ENCODE measurements around the gene C22orf39. TPM values are rescaled to one million over a fixed set of nuclear protein-coding genes. Genes with fewer than 3 reads are reported as not detected.

Gene C22orf39
- total RNA-seq, 4 donors from 2014 or later = 92.1 to 136 (median 111) TPM

DNA sequence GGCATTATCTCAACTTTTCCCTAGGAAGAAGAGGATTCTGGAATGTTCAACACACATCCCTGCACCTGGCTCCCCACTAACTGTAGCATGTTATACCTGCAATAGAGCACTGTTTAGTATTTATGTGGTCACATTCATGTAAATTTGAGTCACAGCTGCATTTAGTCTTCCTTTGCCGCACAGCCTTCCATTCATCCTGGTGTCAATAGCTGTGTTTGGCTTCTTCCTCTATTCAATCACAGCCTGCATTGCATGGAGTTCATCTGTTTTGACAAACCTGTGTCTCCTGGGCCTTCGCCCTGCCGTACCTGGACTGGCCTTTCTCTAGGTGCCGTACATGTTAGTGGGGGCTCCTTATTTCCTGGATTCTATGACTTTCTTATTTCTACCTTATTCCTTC, 4.1 kb upstream of the C22orf39 start:
- Histone ChIP-seq H3K4me1 (peaks cover 2 to 21% (median 14%) of the 10 kb centered on the region in 4 donors), H3K27ac (replicated peaks in 1 of 4) (no peak overlapping the region), H3K4me3 (no peak overlapping the region), H3K9me3 (no peaks in the 10 kb centered on the region), H3K36me3 (peaks cover 40 to 68% (median 66%) of the 10 kb centered on the region in 4 donors), H3K27me3 (no peaks in the 10 kb centered on the region)
- no peak for DNase-seq (ENCODE audit: extremely low spot score)
- WGBS = 89% methylated on average over 4 of the region's 4 CpGs
- intact Hi-C loops (cut with DNase I) = no loop called here
- TF ChIP-seq POLR2AphosphoS5 (IDR thresholded peaks at IDR 0.05) = no peak
- TF ChIP-seq, protein P1, sequence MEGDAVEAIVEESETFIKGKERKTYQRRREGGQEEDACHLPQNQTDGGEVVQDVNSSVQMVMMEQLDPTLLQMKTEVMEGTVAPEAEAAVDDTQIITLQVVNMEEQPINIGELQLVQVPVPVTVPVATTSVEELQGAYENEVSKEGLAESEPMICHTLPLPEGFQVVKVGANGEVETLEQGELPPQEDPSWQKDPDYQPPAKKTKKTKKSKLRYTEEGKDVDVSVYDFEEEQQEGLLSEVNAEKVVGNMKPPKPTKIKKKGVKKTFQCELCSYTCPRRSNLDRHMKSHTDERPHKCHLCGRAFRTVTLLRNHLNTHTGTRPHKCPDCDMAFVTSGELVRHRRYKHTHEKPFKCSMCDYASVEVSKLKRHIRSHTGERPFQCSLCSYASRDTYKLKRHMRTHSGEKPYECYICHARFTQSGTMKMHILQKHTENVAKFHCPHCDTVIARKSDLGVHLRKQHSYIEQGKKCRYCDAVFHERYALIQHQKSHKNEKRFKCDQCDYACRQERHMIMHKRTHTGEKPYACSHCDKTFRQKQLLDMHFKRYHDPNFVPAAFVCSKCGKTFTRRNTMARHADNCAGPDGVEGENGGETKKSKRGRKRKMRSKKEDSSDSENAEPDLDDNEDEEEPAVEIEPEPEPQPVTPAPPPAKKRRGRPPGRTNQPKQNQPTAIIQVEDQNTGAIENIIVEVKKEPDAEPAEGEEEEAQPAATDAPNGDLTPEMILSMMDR (IDR thresholded peaks at IDR 0.05) = no peak
- no peak for TF ChIP-seq POLR2A (IDR thresholded peaks at IDR 0.05; ENCODE audit: low read depth)
- no peak for TF ChIP-seq EP300 (IDR thresholded peaks at IDR 0.05)

DNA sequence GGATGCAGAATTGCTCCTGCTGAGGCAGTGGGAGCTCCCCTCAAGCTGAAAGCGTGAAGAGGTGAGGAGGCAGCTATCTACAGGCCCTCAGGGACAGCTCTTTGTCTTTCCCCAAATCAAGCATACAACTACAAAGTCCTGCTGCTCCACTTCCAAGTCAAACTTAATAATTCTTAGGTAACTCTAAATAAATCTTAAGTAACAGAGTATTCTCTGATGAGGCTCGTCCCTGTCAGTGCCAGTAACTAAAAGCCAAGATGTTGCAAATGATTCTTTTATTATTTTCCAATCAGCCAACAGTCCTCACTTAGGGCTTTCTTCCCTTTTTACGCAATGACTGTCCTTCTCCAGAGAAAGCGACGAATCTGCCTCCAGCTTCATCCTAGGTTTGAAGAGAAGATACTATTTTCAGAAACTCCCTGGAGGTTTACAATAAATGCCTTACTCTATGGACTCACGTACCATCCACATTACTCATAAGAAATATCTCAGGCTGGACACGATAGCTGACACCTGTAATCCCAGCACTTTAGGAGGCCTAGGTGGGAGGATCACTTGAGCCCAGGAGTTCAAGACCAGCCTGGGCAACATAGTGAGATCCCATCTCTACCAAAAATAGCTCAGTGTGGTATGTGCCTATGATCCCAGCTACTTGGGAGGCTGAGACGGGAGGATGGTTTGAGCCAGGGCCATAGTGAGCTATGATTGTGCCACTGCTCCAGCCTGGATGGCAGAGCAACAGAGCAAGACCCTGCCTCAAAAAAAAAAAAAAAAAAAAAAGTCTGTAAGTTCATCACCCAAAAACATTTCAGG, 3.1 kb upstream of the C22orf39 start:
- TF ChIP-seq POLR2AphosphoS5 (IDR thresholded peaks at IDR 0.05) = no peak
- no peak for TF ChIP-seq POLR2A (IDR thresholded peaks at IDR 0.05; ENCODE audit: low read depth)
- no peak for TF ChIP-seq EP300 (IDR thresholded peaks at IDR 0.05)
- TF ChIP-seq, protein P1 (IDR thresholded peaks at IDR 0.05) = no peak
- Histone ChIP-seq H3K4me3 (no peak overlapping the region), H3K9me3 (no peaks in the 10 kb centered on the region), H3K36me3 (peaks cover 30 to 58% (median 56%) of the 10 kb centered on the region in 4 donors), H3K27me3 (no peaks in the 10 kb centered on the region), H3K27ac (replicated peaks in 1 of 4) (no peak overlapping the region), H3K4me1 (peaks cover 11 to 31% (median 24%) of the 10 kb centered on the region in 4 donors)
- DNase-seq (ENCODE audit: extremely low spot score) = no peak
- 84% methylated on average over 8 of the region's 8 CpGs for WGBS
- intact Hi-C loops (cut with DNase I) = no loop called here

DNA sequence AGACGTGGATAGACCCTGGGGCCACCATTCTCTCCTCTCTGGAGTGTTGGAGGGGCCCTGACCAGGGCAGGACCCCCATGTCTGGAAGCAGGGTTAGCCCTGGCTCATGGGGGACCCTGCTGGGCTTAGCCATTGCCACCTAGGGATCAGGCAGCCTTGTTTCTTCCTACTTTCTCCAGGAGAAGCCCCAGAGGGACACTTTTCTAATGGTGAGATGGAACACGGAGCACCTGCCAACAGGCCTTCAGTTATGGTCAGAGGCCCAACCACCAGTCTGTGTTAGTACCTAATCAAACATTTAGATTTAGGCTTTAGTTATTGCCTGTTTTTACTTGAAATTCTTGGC, 1.9 kb upstream of the C22orf39 start:
- Histone ChIP-seq H3K27me3 (no peaks in the 10 kb centered on the region), H3K36me3 (peaks cover 19 to 51% (median 49%) of the 10 kb centered on the region in 4 donors), H3K4me3 (no peak overlapping the region), H3K9me3 (no peaks in the 10 kb centered on the region), H3K27ac (replicated peaks in 1 of 4) (no peak overlapping the region), H3K4me1 (peaks cover 18 to 42% (median 29%) of the 10 kb centered on the region in 4 donors)
- TF ChIP-seq EP300 (IDR thresholded peaks at IDR 0.05) (no peak), POLR2A (IDR thresholded peaks at IDR 0.05; ENCODE audit: low read depth) (no peak), POLR2AphosphoS5 (IDR thresholded peaks at IDR 0.05) (no peak)
- TF ChIP-seq, protein P1 (IDR thresholded peaks at IDR 0.05) = no peak
- WGBS = 80% methylated on average over 1 of the region's 2 CpGs
- DNase-seq (ENCODE audit: extremely low spot score) = no peak
- intact Hi-C loops (cut with DNase I) = no loop called here

DNA sequence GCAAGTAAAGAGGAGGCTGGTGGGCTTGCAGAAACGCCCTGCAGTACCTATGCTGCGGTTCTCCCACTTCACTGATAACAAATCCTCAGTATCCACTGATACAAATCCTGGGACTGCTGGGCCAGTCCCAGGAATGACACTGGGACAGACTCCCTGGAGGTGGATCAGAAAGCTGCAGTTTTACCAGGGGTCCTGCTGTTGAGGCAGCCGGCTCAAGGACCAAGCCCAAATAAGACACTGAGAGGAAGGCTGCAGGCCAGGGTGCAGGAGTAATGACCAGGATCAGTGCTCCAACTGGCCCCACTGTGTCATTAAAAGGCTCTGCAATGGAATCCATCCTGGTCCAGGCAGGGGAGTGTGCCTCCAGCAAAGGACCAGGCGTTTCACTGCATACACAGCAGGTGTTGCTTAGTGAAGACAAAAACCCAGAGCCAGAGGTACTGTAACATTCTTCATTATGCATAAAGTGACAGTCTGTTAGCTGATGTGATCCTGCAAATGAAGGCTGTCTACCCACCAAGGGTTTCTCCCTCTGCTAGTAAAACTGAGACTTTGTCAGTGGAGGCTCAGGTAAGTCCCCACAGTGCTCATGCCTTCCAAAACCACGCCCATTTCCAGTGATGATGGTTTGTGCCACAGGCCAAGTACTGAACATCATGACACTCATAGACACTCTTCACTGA, 1.4 kb upstream of the C22orf39 start:
- Histone ChIP-seq H3K27me3 (no peaks in the 10 kb centered on the region), H3K9me3 (no peaks in the 10 kb centered on the region), H3K36me3 (peaks cover 16 to 51% (median 49%) of the 10 kb centered on the region in 4 donors), H3K4me3 (no peak overlapping the region), H3K4me1 (peaks cover 19 to 47% (median 29%) of the 10 kb centered on the region in 4 donors), H3K27ac (replicated peaks in 1 of 4) (peak overlapping the region in 2 of 4 donors; percentile 97 to 98)
- 68% methylated on average over 2 of the region's 5 CpGs for WGBS
- TF ChIP-seq POLR2AphosphoS5 (IDR thresholded peaks at IDR 0.05) = no peak
- TF ChIP-seq, protein P1 (IDR thresholded peaks at IDR 0.05) = no peak
- TF ChIP-seq POLR2A (IDR thresholded peaks at IDR 0.05; ENCODE audit: low read depth) = no peak
- TF ChIP-seq EP300 (IDR thresholded peaks at IDR 0.05) = no peak
- intact Hi-C loops (cut with DNase I) = no loop called here
- DNase-seq (ENCODE audit: extremely low spot score) = no peak
